Mammary epithelial cell (primary cell): Measurements from ENCODE around the gene CLPTM1.

Experiments used
- EZH2 ChIP-seq: IDR thresholded peaks from 2 replicates; pipeline ENCODE4 v1.6.1; 2012; ENCODE audit warnings: low read length, inconsistent platforms, borderline replicate concordance
- TF ChIP-seq, protein P1 (sequence below), 2 donors: IDR thresholded peaks in 1 of 2; conservative IDR thresholded peaks in 1 of 2; 2 replicates each; pipeline ENCODE4 v1.5.1; 2011 to 2012; ENCODE audit warnings: inconsistent platforms in 2 of 2, low read length in 2 of 2, mild to moderate bottlenecking in 2 of 2, control low read depth in 1 of 2, low read depth in 1 of 2; ENCODE audit not compliant: insufficient read depth in 1 of 2; ENCODE audit errors: extremely low read depth in 1 of 2

DNA sequence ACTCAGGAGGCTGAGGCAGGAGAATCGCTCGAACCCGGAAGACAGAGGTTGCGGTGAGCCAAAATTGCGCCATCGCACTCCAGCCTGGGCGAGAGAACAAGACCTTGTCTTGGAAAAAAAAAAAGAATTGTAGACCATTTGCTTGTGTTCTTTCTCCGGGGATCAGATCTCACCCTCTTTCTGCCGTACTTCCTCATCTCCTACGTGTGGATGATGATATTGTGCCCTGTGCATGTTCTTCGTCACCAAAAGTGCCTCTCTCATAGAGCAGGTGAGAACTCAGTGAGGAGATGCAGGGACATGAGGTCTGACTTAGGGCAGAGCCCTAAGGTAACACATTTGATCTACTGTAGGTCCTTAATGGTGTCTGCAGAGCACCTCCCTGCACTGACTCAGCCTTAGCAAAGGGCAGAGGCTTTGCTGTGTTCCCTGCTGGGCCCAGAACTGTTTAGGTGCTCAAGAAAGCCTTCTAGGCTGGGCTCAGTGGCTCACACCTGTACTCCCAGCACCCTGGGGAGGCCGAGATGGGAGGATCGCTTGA lies 8.1 kb upstream of the CLPTM1 start:
- TF ChIP-seq, protein P1, sequence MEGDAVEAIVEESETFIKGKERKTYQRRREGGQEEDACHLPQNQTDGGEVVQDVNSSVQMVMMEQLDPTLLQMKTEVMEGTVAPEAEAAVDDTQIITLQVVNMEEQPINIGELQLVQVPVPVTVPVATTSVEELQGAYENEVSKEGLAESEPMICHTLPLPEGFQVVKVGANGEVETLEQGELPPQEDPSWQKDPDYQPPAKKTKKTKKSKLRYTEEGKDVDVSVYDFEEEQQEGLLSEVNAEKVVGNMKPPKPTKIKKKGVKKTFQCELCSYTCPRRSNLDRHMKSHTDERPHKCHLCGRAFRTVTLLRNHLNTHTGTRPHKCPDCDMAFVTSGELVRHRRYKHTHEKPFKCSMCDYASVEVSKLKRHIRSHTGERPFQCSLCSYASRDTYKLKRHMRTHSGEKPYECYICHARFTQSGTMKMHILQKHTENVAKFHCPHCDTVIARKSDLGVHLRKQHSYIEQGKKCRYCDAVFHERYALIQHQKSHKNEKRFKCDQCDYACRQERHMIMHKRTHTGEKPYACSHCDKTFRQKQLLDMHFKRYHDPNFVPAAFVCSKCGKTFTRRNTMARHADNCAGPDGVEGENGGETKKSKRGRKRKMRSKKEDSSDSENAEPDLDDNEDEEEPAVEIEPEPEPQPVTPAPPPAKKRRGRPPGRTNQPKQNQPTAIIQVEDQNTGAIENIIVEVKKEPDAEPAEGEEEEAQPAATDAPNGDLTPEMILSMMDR (conservative IDR thresholded peaks at IDR 0.05 in 1 of 2, IDR thresholded peaks at IDR 0.05 in 1 of 2; ENCODE audit: extremely low read depth in 1 of 2, insufficient read depth in 1 of 2, low read depth in 1 of 2, low read length in 2 of 2) = no peak
- TF ChIP-seq EZH2 = no peak
